PC-3 (cell line): Measurements from ENCODE around the gene MCM3. TPM values are rescaled to one million over a fixed set of nuclear protein-coding genes. Genes with fewer than 3 reads are reported as not detected.
A peak's percentile ranks its signal among the peaks of the same experiment; 100 is the strongest.

ENCODE experiments used
- ATAC-seq: fragments of 200-7000 bp; cut with Tn5 transposase; 2 replicates; pipeline ENCODE4 v1.9.1; 2020; ENCODE audit warnings: mild to moderate bottlenecking, moderate library complexity
- BruUV-seq: library from RNA; stranded (reverse); fragments of 400-500 nt; replicated peaks from 2 replicates; lab custom pipeline; 2021; lab: Mats Ljungman, UMichigan
- CTCF ChIA-PET: fragments of 300-600 bp; sonication (Branson Sonifier 250); formaldehyde crosslinking; loops from one replicate; lab custom pipeline; 2022; ENCODE audit warnings: antibody characterized with exemption; lab: Charles Lee
- POLR2A ChIA-PET: fragments of 300-600 bp; sonication (Branson Sonifier 250); formaldehyde crosslinking; loops from one replicate; lab custom pipeline; 2022; ENCODE audit warnings: antibody characterized with exemption; ENCODE audit not compliant: unreplicated experiment; lab: Charles Lee
- DNase-seq: peaks from one replicate; pipeline ENCODE4 v3.0.0-alpha.2; 2015
- H2AFZ ChIP-seq: fragments of 300-600 bp; sonication (generic); 2 replicates; pipeline ENCODE4 v1.6.0; 2016; ENCODE audit warnings: antibody characterized with exemption, low read length
- H3F3A ChIP-seq: fragments of 300-600 bp; sonication (generic); one replicate; pipeline ENCODE4 v1.6.0; 2017; ENCODE audit warnings: antibody characterized with exemption, low read length, control low read depth, mild to moderate bottlenecking; ENCODE audit not compliant: unreplicated experiment
- H3K27ac ChIP-seq: fragments of 300-600 bp; sonication (generic); 2 replicates; pipeline ENCODE4 v1.5.1; 2016; ENCODE audit warnings: mild to moderate bottlenecking, low read length
- H3K27me3 ChIP-seq: fragments of 300-600 bp; sonication (generic); 2 replicates; pipeline ENCODE4 v1.6.1; 2016; ENCODE audit warnings: low read length, mixed read lengths
- H3K36me3 ChIP-seq: fragments of 300-600 bp; sonication (generic); 2 replicates; pipeline ENCODE4 v1.6.1; 2016; ENCODE audit warnings: low read depth, mixed run types, low read length, mixed read lengths
- H3K4me1 ChIP-seq: fragments of 300-600 bp; sonication (generic); 2 replicates; pipeline ENCODE4 v1.5.1; 2016; ENCODE audit warnings: low read length; ENCODE audit not compliant: insufficient read depth
- H3K4me2 ChIP-seq: fragments of 300-600 bp; sonication (generic); 2 replicates; pipeline ENCODE4 v1.6.0; 2016; ENCODE audit warnings: low read length
- H3K4me3 ChIP-seq: fragments of 300-600 bp; sonication (generic); 2 replicates; pipeline ENCODE4 v1.5.1; 2016; ENCODE audit warnings: mild to moderate bottlenecking, low read length, mixed read lengths
- H3K79me2 ChIP-seq: fragments of 300-600 bp; sonication (generic); 2 replicates; pipeline ENCODE4 v1.6.1; 2017; ENCODE audit warnings: low read length, mixed read lengths
- H3K9ac ChIP-seq: fragments of 300-600 bp; sonication (generic); 2 replicates; pipeline ENCODE4 v1.6.0; 2016; ENCODE audit warnings: mild to moderate bottlenecking, low read length
- H3K9me2 ChIP-seq: fragments of 300-600 bp; sonication (generic); replicated peaks from 2 replicates; pipeline ENCODE4 v1.6.1; 2016; ENCODE audit warnings: mixed run types, low read length, mixed read lengths
- H3K9me3 ChIP-seq: fragments of 300-600 bp; sonication (generic); 2 replicates; pipeline ENCODE4 v1.6.1; 2016; ENCODE audit warnings: low read length, mixed read lengths
- H4K20me1 ChIP-seq: fragments of 300-600 bp; sonication (generic); 2 replicates; pipeline ENCODE4 v1.6.1; 2016; ENCODE audit warnings: low read length, mixed read lengths
- EZH2 ChIP-seq: fragments of 300-600 bp; sonication (generic); IDR thresholded peaks from one replicate; pipeline ENCODE4 v1.6.1; 2017; ENCODE audit warnings: antibody characterized with exemption, mild to moderate bottlenecking, low read length; ENCODE audit not compliant: unreplicated experiment
- EZH2phosphoT487 ChIP-seq: fragments of 300-600 bp; sonication (generic); IDR thresholded peaks from 2 replicates; pipeline ENCODE4 v1.6.1; 2018; ENCODE audit warnings: mild to moderate bottlenecking, antibody characterized with exemption, low read length, borderline replicate concordance
- intact Hi-C: fragments of 100-400 bp; cut with micrococcal nuclease; formaldehyde crosslinking; loops from 2 replicates; pipeline ENCODE4 v1.9.0; 2023
- total RNA-seq: library from RNA; depleted of rRNA; stranded (reverse); fragments of >200 nt; gene quantifications from 2 replicates; pipeline ENCODE4 v1.2.3, GENCODE V29; 2014
- TF ChIP-seq, protein P1 (sequence below): fragments of 300-600 bp; sonication (generic); conservative IDR thresholded peaks from 2 replicates; pipeline ENCODE4 v1.5.1; 2017; ENCODE audit warnings: antibody characterized with exemption, low read depth, mild to moderate bottlenecking, low read length

The MCM3 gene
- total RNA-seq, 1 experiment from 2014 or later: 201 TPM

DNA sequence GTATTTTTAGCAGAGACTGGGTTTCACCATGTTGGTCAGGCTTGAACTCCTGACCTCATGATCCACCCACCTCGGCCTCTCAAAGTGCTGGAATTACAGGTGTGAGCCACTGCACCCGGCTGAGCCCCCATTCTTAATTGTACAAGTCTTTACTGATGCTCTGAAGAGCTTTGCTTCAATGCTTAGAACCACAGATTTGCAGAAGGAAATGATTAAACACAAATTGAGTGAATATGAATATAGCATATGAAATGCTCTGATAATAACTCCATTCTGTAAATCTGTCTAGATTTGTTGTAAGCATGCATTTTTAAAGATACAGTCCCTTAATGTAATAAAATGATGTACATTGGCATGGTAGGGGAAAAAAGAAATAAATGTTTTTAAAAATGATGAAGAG lies 4.3 kb upstream of the MCM3 start:
- no peaks in the 10 kb centered on the region for H3K36me3 ChIP-seq
- H3K4me1 ChIP-seq: peaks cover 10% of the 10 kb centered on the region; the same call in 1 of the 2 replicates
- H3K79me2 ChIP-seq: peaks cover 8% of the 10 kb centered on the region
- intact Hi-C loops: no loop called here
- ATAC-seq (no peak), DNase-seq (no peak)
- CTCF ChIA-PET: no interaction called here
- H3K9me2 ChIP-seq: no peaks in the 10 kb centered on the region
- H3F3A ChIP-seq: no peaks in the 10 kb centered on the region
- H3K9me3 ChIP-seq: no peaks in the 10 kb centered on the region
- no TSS peak for BruUV-seq
- H3K9ac ChIP-seq: no peak overlapping the region
- H4K20me1 ChIP-seq: no peaks in the 10 kb centered on the region
- POLR2A ChIA-PET: no interaction called here
- H3K27me3 ChIP-seq: no peaks in the 10 kb centered on the region
- H2AFZ ChIP-seq: no peak overlapping the region
- H3K4me2 ChIP-seq: no peak overlapping the region
- H3K4me3 ChIP-seq: no peak overlapping the region
- no peak for TF ChIP-seq EZH2
- TF ChIP-seq, protein P1, sequence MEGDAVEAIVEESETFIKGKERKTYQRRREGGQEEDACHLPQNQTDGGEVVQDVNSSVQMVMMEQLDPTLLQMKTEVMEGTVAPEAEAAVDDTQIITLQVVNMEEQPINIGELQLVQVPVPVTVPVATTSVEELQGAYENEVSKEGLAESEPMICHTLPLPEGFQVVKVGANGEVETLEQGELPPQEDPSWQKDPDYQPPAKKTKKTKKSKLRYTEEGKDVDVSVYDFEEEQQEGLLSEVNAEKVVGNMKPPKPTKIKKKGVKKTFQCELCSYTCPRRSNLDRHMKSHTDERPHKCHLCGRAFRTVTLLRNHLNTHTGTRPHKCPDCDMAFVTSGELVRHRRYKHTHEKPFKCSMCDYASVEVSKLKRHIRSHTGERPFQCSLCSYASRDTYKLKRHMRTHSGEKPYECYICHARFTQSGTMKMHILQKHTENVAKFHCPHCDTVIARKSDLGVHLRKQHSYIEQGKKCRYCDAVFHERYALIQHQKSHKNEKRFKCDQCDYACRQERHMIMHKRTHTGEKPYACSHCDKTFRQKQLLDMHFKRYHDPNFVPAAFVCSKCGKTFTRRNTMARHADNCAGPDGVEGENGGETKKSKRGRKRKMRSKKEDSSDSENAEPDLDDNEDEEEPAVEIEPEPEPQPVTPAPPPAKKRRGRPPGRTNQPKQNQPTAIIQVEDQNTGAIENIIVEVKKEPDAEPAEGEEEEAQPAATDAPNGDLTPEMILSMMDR: no peak
- no peak overlapping the region for H3K27ac ChIP-seq

GRCh38 chr6:52288216-52288615 lies 3.7 kb upstream of the MCM3 start:
- Histone ChIP-seq H3K9ac (no peak overlapping the region), H3K36me3 (0 out of 2 replicates have a peak, but pooled peaks cover 2% of the 10 kb centered on the region), H3F3A (no peaks in the 10 kb centered on the region), H3K4me2 (no peak overlapping the region), H3K27me3 (no peaks in the 10 kb centered on the region), H3K4me3 (no peak overlapping the region), H4K20me1 (peaks cover 5% of the 10 kb centered on the region; the same call in 1 of the 2 replicates), H3K9me2 (no peaks in the 10 kb centered on the region), H3K9me3 (no peaks in the 10 kb centered on the region), H2AFZ (no peak overlapping the region), H3K4me1 (peaks cover 13% of the 10 kb centered on the region), H3K79me2 (peaks cover 14% of the 10 kb centered on the region), H3K27ac (no peak overlapping the region)
- no peak for TF ChIP-seq EZH2
- CTCF ChIA-PET: no interaction called here
- BruUV-seq: no TSS peak
- POLR2A ChIA-PET: no interaction called here
- ATAC-seq (no peak), DNase-seq (no peak)
- intact Hi-C loops: no loop called here

DNA sequence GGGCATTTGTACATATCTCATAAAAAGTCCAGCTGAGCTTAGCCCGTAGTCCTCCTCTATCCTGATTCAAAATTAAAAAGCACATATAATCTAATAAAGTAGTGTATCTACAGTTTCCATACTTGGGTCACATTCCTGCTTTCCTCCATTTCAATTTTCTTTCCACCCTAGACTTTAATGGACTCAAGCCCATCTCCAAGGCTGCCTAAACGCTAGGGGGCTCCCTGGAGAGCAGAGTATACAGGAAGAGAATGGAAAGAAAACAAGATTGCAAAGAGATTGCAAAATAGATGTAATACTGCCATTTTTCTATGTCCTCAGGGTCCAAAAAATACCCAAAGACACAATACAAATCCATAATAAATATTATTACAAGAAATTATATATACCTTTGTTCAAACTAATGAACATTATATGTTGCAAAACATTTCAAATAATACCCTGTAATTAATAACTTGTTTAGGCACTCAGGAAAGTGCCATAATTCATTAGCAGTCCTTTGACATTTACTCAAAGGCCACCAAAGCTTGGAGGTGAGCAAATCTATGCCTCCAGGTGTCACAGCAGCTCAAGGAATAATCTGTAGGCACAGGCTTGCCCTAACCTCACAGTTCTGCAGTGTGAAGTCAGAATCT lies 2.4 kb upstream of the MCM3 start:
- H3K9me3 ChIP-seq: no peaks in the 10 kb centered on the region
- H2AFZ ChIP-seq: peak overlapping the region; percentile 27; the same call in 1 of the 2 replicates
- H3K4me2 ChIP-seq: no peak overlapping the region
- TF ChIP-seq, protein P1: peak; percentile 92
- no peak for TF ChIP-seq EZH2phosphoT487
- CTCF ChIA-PET: interaction anchor here (1.0 to 1.1 kb wide), 2 partner anchors 113 to 121 kb away, joined by 6 to 10 read pairs; no protein-coding TSS in a partner anchor
- H3K27ac ChIP-seq: no peak overlapping the region
- peaks cover 27% of the 10 kb centered on the region for H3K79me2 ChIP-seq
- POLR2A ChIA-PET: no interaction called here
- intact Hi-C loops: loop anchor here (1.0 kb wide), 2 partner anchors 42 to 112 kb away; no protein-coding TSS in a partner anchor
- peaks cover 22% of the 10 kb centered on the region for H3K4me1 ChIP-seq
- H3K27me3 ChIP-seq: no peaks in the 10 kb centered on the region
- H3F3A ChIP-seq: no peaks in the 10 kb centered on the region
- H3K9me2 ChIP-seq: no peaks in the 10 kb centered on the region
- no peak overlapping the region for H3K9ac ChIP-seq
- ATAC-seq: no peak
- peaks cover 13% of the 10 kb centered on the region for H3K36me3 ChIP-seq
- BruUV-seq: no TSS peak
- H3K4me3 ChIP-seq: no peak overlapping the region
- peaks cover 13% of the 10 kb centered on the region; the same call in 1 of the 2 replicates for H4K20me1 ChIP-seq
- peak; percentile 81 for DNase-seq
